ENCODE measurements around the gene NOXO1. TPM values are rescaled to one million over a fixed set of nuclear protein-coding genes. Genes with fewer than 3 reads are reported as not detected.

NOXO1 gene
- total RNA-seq, 1 donor from 2014 or later: 0.37 TPM

DNA sequence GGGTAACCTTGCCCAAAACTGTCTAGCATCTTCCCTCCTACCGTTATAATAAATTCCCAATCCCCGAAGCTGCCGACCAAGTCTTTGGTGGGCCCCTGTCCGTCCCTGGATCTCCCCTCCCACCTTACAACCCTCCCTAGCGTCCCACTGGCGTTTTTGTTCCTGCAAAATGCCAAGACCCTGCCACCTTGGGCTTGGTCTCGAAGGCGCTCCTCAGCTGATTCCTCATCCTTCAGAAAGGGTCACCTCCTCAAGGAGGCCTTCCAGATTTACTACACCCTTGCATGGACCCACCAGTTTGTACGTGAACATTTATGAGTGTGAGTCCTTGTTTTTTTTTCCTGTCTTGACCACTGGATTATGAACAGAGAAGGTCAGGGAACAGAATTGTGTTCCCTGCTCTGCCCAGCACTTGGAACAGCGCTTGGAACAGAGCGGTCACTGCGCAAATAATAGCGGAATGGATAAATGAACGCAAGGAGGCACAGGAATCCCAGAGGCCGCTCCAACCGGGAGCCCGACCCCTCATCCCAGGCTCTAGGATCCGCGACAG is 1.8 kb upstream of the NOXO1 start:
- intact Hi-C loops (cut with micrococcal nuclease): no loop called here

- intact Hi-C loops (cut with micrococcal nuclease): no loop called here
Measured at GRCh38 chr16:1982013-1982433, 754 bp upstream of the NOXO1 start.

GRCh38 chr16:1980770-1981087 is 540 bp downstream of the NOXO1 start:
- intact Hi-C loops (cut with micrococcal nuclease): no loop called here

DNA sequence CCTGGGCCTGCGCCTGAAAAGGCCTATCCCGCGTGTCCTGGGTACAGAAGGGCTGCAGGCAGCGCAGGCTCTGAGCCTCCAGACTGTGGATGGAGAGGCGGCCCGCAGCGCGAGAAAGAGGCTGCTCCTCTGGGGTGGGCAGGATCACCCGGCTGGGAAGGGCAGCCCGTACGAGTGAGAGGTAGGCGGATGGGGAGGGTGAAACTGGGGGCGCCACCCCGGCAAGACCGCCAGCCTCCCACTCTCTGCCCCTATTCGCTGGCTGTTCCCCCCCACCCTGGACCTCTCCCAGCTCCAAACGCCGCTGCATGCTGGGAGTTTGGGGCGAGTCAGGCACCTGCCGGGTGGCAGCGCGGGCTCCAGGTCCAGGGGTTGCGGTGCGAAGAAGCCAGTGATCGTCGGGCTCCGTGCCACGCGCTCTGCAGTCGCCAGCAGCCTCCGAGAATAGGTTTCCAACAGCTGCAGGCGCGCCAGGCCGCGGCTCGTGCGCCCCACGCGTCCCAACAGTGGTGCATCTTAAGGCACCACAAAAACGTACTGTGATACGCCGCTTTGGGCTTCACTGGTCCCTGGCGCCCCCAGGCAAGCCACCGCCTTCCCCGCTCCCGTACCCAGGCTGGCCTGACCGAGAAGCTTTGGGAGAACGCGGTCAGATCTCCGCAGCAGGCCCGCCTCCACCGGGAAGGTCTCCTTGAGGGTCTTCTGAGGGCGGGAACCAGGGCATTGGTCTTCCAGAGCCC is 1.1 kb downstream of the NOXO1 start:
- intact Hi-C loops (cut with micrococcal nuclease): no loop called here

DNA sequence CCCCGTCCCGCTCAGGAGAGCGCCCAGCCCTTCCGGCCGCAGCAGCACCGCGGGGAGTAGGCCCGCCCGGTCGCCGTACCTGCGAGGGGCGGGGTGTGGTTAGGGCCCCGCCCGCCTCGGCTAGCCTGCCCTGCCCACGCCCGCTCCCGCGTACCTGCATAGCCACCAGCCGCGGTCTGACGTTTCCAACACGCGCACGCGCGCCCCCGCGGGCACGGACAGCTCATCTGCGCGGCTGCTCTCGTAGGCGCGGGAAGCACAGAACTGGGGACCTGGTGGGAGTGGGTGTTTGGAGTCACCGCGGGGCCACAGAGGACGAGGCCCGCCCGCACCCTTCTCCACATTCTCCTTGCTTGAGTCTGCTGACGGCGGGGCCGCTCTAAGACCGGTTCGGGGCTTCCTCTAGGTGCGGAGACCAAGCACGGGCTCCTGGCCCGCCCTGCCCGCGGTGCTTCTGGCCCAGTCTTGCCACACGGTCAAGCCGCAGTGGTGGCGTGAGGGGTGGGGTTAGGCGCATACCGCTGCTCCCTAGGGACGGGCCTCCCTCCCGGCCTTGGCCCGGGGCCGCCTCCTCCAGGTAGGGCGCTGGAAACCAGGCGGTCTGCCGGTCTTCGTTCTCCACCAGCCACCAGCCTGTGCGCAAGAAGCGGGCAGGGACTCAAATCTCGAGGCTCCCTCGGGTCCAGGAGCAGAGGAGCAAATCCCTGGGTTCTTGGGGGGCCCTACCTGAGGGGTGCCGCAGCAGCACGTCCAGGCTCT is 1.8 kb downstream of the NOXO1 start:
- intact Hi-C loops (cut with micrococcal nuclease): no loop called here

- intact Hi-C loops (cut with micrococcal nuclease): no loop called here
Measured at GRCh38 chr16:1978476-1979120, 2.7 kb downstream of the NOXO1 start.

GRCh38 chr16:1977875-1978268 is 3.4 kb downstream of the NOXO1 start:
- intact Hi-C loops (cut with micrococcal nuclease): no loop called here

DNA sequence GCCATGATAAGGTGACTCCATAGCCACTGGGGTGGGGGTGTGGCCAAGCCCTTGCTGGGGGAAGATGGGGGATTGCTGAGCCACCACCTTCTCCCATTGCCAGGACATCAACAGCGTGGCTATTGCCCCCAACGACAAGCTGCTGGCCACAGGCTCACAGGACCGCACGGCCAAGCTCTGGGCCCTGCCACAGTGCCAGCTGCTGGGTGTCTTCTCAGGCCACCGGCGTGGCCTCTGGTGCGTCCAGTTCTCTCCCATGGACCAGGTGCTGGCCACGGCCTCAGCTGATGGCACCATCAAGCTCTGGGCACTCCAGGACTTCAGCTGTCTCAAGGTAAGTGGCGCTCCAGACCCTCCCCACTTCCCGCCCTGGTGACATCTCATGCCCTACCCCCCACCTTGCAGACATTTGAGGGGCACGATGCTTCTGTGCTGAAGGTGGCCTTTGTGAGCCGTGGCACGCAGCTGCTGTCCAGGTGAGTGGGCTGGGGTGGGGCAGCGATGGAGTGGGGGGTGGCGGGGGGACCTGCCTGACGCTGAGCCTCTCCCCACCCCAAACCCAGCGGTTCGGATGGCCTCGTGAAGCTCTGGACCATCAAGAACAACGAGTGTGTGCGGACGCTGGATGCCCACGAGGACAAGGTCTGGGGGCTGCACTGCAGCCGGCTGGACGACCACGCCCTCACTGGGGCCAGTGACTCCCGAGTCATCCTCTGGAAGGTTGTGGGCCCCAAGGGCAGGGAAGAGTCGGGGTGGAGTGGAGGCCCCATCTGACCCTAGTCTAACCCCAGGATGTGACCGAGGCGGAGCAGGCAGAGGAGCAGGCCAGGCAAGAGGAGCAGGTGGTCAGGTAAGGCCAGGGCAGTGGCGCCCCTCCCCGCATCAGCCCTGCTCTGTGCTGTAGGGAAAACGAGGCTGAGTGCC is 4.1 kb downstream of the NOXO1 start:
- intact Hi-C loops (cut with micrococcal nuclease): no loop called here

DNA sequence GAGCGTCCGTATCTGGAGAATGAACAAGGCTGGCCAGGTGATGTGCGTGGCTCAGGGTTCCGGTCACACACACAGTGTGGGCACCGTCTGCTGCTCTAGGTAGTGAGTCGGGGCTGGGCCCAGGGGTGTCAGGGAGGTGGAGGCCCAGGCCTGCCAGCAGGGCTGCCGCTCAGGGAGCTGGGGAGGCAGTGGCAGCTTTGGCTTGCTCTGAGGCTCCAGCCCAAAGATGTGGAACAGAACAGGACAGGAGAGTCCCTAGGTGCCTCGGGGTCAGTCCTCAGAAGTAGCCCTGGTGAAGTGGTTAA is 5.1 kb downstream of the NOXO1 start:
- intact Hi-C loops (cut with micrococcal nuclease): no loop called here

DNA sequence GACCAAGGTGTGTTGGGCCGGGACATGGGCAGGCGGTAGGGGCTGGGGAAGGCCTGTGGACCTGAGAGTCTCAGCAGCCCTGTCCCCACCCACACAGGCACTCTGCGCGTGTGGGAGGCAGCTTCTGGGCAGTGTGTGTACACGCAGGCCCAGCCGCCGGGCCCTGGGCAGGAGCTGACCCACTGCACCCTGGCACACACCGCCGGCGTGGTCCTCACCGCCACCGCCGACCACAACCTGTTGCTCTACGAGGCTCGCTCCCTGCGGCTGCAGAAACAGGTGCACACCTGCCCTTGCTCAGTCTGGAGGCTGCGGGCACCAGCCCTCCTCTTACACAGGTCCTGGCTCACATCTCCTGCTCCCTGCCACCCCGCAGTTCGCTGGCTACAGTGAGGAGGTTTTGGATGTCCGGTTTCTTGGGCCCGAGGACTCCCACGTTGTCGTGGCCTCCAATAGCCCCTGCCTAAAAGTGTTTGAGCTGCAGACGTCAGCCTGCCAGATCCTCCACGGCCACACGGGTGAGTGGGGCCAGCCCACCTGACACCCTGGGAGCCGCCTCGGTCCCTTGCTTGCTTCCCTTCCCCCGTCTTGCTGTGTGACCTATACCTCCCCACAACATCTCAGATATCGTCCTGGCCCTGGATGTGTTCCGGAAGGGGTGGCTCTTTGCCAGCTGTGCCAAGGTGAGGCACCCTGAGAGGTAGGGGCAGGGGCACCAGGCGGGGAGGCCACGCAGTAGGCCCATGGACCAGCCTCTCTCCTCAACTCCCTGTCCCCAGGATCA is 5.6 kb downstream of the NOXO1 start:
- intact Hi-C loops (cut with micrococcal nuclease): no loop called here

DNA sequence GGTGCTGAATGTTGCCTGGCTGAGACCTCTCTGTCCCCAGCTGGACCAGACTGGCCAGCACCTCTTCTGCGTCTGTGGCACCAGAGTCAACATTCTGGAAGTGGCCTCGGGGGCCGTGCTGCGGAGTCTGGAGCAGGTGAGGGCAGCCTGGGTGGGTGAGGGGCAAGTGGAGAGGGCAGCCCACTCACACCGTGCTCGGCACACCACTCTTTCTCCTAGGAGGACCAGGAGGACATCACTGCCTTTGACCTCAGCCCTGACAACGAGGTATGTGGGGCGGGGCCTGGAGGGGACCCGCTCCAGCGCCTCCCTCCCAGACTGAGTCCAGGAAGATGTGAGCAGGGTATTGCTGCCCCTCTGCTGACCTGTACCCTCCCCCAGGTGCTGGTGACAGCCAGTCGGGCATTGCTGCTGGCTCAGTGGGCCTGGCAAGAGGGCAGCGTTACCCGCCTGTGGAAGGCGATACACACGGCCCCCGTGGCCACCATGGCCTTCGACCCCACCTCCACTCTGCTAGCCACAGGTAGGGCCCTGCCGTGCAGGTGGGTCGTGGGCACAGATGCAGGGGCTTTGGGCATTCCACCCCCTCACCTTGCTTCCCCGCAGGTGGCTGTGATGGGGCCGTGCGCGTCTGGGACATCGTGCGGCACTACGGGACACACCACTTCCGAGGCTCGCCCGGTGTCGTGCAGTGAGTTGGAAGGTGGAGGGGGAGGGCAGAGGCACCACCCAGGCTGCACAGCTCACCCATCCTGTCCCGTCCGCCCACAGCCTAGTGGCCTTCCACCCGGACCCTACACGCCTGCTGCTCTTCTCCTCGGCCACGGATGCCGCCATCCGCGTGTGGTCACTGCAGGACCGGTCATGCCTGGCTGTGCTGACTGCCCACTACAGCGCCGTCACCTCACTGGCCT is 6.9 kb downstream of the NOXO1 start:
- intact Hi-C loops (cut with micrococcal nuclease): no loop called here

- intact Hi-C loops (cut with micrococcal nuclease): loop anchor here (2.0 kb wide), 1 partner anchor 15 kb away; the partner anchor contains the start of gene NDUFB10
Measured at GRCh38 chr16:1973461-1974156, 7.7 kb downstream of the NOXO1 start.

DNA sequence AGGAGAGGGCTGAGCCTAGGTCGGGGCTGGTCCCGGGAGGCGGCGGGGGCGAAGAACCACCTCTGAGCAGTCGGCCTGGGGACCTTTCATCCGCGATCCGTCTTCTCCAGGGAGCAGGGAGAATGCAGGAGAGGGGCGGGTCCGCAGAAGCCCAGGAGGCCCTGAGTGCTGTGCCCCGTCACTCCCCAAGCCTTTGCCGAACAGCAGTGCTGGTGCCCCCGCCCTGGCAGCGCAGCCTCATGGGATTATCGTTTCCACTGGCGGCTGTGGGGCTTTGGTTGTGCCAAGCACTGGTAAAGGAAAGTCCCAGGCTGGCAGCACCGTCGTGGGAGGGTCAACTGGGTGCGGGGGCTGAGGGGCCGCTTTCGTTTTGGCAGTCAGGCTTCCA is 8.8 kb downstream of the NOXO1 start:
- intact Hi-C loops (cut with micrococcal nuclease): loop anchor here (1.0 to 2.0 kb wide), 4 partner anchors 8 to 266 kb away; partner anchors contain the start of genes GFER, MAPK8IP3, NDUFB10 and RPS2

- intact Hi-C loops (cut with micrococcal nuclease): loop anchor here (1.0 to 2.0 kb wide), 6 partner anchors 8 to 551 kb away; partner anchors contain the start of genes GFER, MAPK8IP3, MSRB1 and NDUFB10
Measured at GRCh38 chr16:1971796-1972489, 9.3 kb downstream of the NOXO1 start, which contains the start of gene TBL3. TSS of gene TBL3 (plus strand) at chr16:1972053. CDS start at chr16:1972165, 112 bp downstream.

GRCh38 chr16:1968146-1968953 is 12.9 kb downstream of the NOXO1 start:
- intact Hi-C loops (cut with micrococcal nuclease): loop anchor here (10.0 kb wide), 1 partner anchor 354 kb away; the partner anchor contains the start of genes CRAMP1 and IFT140

DNA sequence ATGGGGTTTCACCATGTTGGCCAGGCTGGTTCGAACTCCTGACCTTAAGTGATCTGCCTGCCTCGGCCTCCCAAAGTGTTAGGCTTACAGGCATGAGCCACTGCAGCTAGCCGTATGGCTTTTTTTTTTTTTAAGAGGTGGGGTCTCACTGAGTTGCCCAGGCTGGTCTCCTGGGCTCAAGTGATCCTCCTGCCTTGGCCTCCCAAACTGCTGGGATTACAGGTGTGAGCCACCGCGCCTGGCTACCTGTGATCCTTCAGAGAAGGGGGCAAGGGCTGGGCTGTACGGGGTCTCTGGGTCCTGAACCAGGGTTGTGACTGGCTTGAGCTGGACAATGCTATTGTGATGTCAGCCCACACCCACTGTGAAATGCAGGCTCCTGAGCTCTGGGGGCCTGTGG is 14.8 kb downstream of the NOXO1 start, which contains the start of gene RNF151:
TSS of gene RNF151 (plus strand) at position 397 of the 400 bp plus-strand sequence. CDS start 26 bp downstream, outside the sequence.
- intact Hi-C loops (cut with micrococcal nuclease): loop anchor here (10.0 kb wide), 1 partner anchor 352 kb away; the partner anchor contains the start of genes CRAMP1 and IFT140
